K562 (cell line): Measurements from ENCODE around the gene NF2. TPM values are rescaled to one million over a fixed set of nuclear protein-coding genes. Genes with fewer than 3 reads are reported as not detected.

Experiments used
- ATAC-seq: fragments of 200-7000 bp; cut with Tn5 transposase; 3 replicates; pipeline ENCODE4 v1.9.1; 2020; ENCODE audit warnings: moderate library complexity
- BruUV-seq: library from RNA; stranded (reverse); fragments of 400-500 nt; replicated peaks from 2 replicates; lab custom pipeline; 2021; lab: Mats Ljungman, UMichigan
- CTCF ChIA-PET: fragments of 300-600 bp; formaldehyde crosslinking; extraction: SDS; loops from one replicate; lab custom pipeline; 2021; ENCODE audit warnings: low intra/inter-chr PET ratio; lab: Yijun Ruan, JAX
- POLR2A ChIA-PET: fragments of 300-600, 350-650 bp; sonication (Branson Sonifier 250); formaldehyde crosslinking; extraction: SDS; loops from one replicate; lab custom pipeline; 2021; ENCODE audit warnings: antibody characterized with exemption, inconsistent platforms; lab: Yijun Ruan, JAX
- DNase-seq, 4 experiments: peaks; one replicate each; pipeline versions ENCODE4 v3.0.0 to v3.0.0-alpha.2; 2011 to 2018; ENCODE audit warnings: low spot score in 3 of 4, mixed read lengths in 3 of 4; ENCODE audit errors: extremely low read depth in 1 of 4
- FAIRE-seq: peaks from 2 replicates; lab custom pipeline; 2011; peaks lifted over from hg19 to GRCh38; lab: Jason Lieb, UNC
- H2AFZ ChIP-seq: 2 replicates; pipeline ENCODE4 v1.6.0; 2011; ENCODE audit warnings: low read depth, low read length, control low read depth, inconsistent platforms
- H3K27ac ChIP-seq: fragments of 200-600 bp; 3 replicates; pipeline ENCODE4 v1.8.0; 2011; ENCODE audit warnings: low read depth, mild to moderate bottlenecking, control low read depth, inconsistent platforms, low read length, moderate library complexity, mixed read lengths; ENCODE audit errors: extremely low read depth
- H3K27me3 ChIP-seq, 2 experiments: fragments of 300-600 bp in 1 of 2; 2 replicates in 1 of 2; 3 replicates in 1 of 2; pipeline versions ENCODE4 v1.6.0 to v1.8.0; 2011; ENCODE audit warnings: inconsistent platforms in 2 of 2, low read length in 2 of 2, mild to moderate bottlenecking in 1 of 2, mixed read lengths in 1 of 2, moderate library complexity in 1 of 2; ENCODE audit not compliant: control insufficient read depth in 2 of 2, insufficient read depth in 2 of 2
- H3K36me3 ChIP-seq: fragments of 300-600 bp; 3 replicates; pipeline ENCODE4 v1.8.0; 2011; ENCODE audit warnings: mild to moderate bottlenecking, low read length, inconsistent platforms; ENCODE audit not compliant: control insufficient read depth, insufficient read depth
- H3K4me1 ChIP-seq, 2 experiments: fragments of 200-600 bp in 1 of 2; replicated peaks in 1 of 2; 2 replicates in 1 of 2; 3 replicates in 1 of 2; pipeline versions ENCODE4 v1.5.1 to v1.8.0; 2011; ENCODE audit warnings: inconsistent platforms in 2 of 2, low read length in 2 of 2, mild to moderate bottlenecking in 1 of 2, mixed read lengths in 1 of 2, moderate library complexity in 1 of 2; ENCODE audit not compliant: control insufficient read depth in 2 of 2, insufficient read depth in 2 of 2
- H3K4me2 ChIP-seq: 2 replicates; pipeline ENCODE4 v1.6.1; 2011; ENCODE audit warnings: low read length, control low read depth, inconsistent platforms, mixed read lengths; ENCODE audit not compliant: insufficient read depth
- H3K4me3 ChIP-seq: fragments of 200-600 bp; sonication (generic), shearing (Covaris generic); 2 replicates; pipeline ENCODE4 v1.5.1; 2016; ENCODE audit warnings: control low read depth, inconsistent platforms
- H3K79me2 ChIP-seq: fragments of 200-600 bp; 3 replicates; pipeline ENCODE4 v1.8.0; 2011; ENCODE audit warnings: low read length, inconsistent platforms; ENCODE audit not compliant: control insufficient read depth, insufficient read depth
- H3K9ac ChIP-seq, 2 experiments: 2 replicates each; pipeline versions ENCODE4 v1.6.0 to v1.6.1; 2011; ENCODE audit warnings: low read depth in 2 of 2, low read length in 2 of 2, control low read depth in 1 of 2, inconsistent platforms in 1 of 2, mild to moderate bottlenecking in 1 of 2, mixed read lengths in 1 of 2; ENCODE audit not compliant: insufficient read depth in 1 of 2
- H3K9me1 ChIP-seq: one replicate; pipeline ENCODE4 v1.6.0; 2011; ENCODE audit warnings: inconsistent platforms, mild to moderate bottlenecking, low read length, moderate library complexity; ENCODE audit not compliant: control insufficient read depth, insufficient read depth
- H3K9me3 ChIP-seq: replicated peaks from 2 replicates; pipeline ENCODE4 v1.5.1; 2011; ENCODE audit warnings: low read depth, low read length, inconsistent platforms; ENCODE audit not compliant: control insufficient read depth, insufficient read depth
- H4K20me1 ChIP-seq: replicated peaks from 2 replicates; pipeline ENCODE4 v1.6.1; 2011; ENCODE audit warnings: low read length, inconsistent platforms, mixed read lengths; ENCODE audit not compliant: control insufficient read depth, insufficient read depth
- TRIM28 ChIP-seq: fragments of 450-650 bp; IDR thresholded peaks from 2 replicates; pipeline ENCODE4 v1.6.1; 2017
- ZNF282 ChIP-seq: sonication (generic); formaldehyde crosslinking; IDR thresholded peaks from 2 replicates; pipeline ENCODE4 v1.8.1; 2023; ENCODE audit warnings: missing genetic modification reagents
- WGBS: fragments of 100-300 bp; shearing (Covaris generic); methylation state at CpG from one replicate; pipeline ENCODE4 v1.1.6; 2016; ENCODE audit warnings: low coverage, mixed read lengths; ENCODE audit not compliant: insufficient coverage; ENCODE audit errors: missing lambda C conversion rate; 5-methylcytosine and 5-hydroxymethylcytosine counted together
- in situ Hi-C: fragments of 300-500 bp; cut with MboI; formaldehyde crosslinking; loops from 4 replicates; pipeline ENCODE4 v1.15.0; 2018; ENCODE audit warnings: inconsistent platforms, mixed read lengths
- intact Hi-C: fragments of 100-400 bp; cut with micrococcal nuclease; formaldehyde crosslinking; loops from 2 replicates; pipeline ENCODE4 v1.14.2; 2022
- polyA plus RNA-seq, 8 experiments: library from polyadenylated mRNA; depleted of rRNA in 4 of 8; stranded (reverse) in 5 of 8; unstranded in 3 of 8; fragments of >200 nt; fragmentation: Nextera tagmentation in 2 of 8; fragmentation: Illumina TruSeq in 1 of 8; extraction: Ambion mirVana in 2 of 8; extraction: Trizol in 1 of 8; gene quantifications; 2 replicates each; pipeline versions ENCODE4 v1.2.1 to v1.2.3, GENCODE V29; 2011 to 2014; ENCODE audit warnings: inconsistent platforms in 1 of 8, missing spikeins in 1 of 8
- total RNA-seq, 7 experiments: library from RNA; depleted of rRNA in 6 of 7; stranded (reverse); fragments of >200 nt in 6 of 7; fragmentation: Illumina TruSeq in 2 of 7; extraction: Trizol in 2 of 7; gene quantifications; 2 replicates each; pipeline versions ENCODE4 v1.2.1 to v1.2.3, GENCODE V29; 2011 to 2021; ENCODE audit warnings: low replicate concordance in 1 of 7
- TF ChIP-seq, protein P1 (sequence below): sonication (generic); formaldehyde crosslinking; IDR thresholded peaks from 2 replicates; pipeline ENCODE4 v1.8.1; 2023; ENCODE audit warnings: mild to moderate bottlenecking, missing genetic modification reagents

The NF2 gene
- total and polyA plus RNA-seq, 9 of the 15 experiments (the other 6 are each of a cell fraction or from before 2014, with no cell fraction given): 2.2 to 32.5 (median 15.2) TPM

DNA sequence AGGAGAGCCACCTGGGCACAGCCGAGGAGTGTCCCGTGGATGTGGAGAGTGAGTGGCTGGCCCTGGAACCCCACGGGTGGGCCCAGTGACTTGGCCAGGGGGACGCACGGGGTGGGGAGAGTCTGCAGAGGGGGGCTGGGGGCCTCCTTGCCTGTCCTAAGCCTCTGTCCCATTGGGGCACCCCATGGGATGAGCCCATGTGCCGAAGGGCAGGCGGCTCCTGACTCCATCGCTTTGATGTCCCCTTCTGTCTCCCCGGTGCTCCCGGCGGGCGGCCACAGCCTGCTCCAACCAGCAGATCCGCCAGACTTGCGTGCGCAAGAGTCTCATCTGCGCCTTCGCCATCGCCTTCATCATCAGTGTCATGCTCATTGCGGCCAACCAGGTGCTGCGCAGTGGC is 125.7 kb downstream of the NF2 start:
- no peak for DNase-seq
- no peak for ATAC-seq
- TF ChIP-seq, protein P1, sequence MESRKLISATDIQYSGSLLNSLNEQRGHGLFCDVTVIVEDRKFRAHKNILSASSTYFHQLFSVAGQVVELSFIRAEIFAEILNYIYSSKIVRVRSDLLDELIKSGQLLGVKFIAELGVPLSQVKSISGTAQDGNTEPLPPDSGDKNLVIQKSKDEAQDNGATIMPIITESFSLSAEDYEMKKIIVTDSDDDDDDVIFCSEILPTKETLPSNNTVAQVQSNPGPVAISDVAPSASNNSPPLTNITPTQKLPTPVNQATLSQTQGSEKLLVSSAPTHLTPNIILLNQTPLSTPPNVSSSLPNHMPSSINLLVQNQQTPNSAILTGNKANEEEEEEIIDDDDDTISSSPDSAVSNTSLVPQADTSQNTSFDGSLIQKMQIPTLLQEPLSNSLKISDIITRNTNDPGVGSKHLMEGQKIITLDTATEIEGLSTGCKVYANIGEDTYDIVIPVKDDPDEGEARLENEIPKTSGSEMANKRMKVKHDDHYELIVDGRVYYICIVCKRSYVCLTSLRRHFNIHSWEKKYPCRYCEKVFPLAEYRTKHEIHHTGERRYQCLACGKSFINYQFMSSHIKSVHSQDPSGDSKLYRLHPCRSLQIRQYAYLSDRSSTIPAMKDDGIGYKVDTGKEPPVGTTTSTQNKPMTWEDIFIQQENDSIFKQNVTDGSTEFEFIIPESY (CRISPR knock-in tag): 0 out of 2 replicates have a peak, but pooled peaks have one; percentile 14
- no peak for TF ChIP-seq TRIM28
- no peak for TF ChIP-seq ZNF282 (CRISPR knock-in tag)
- TF ChIP-seq, all 486 proteins: peak for 1
- no peaks in the 10 kb centered on the region for H3K9me3 ChIP-seq
- intact Hi-C loops: loop anchor here (5.0 kb wide), 1 partner anchor 278 kb away; no protein-coding TSS in a partner anchor
- FAIRE-seq: no peak
- H3K4me1 ChIP-seq: peaks cover 20 to 50% of the 10 kb centered on the region in 2 experiments; a peak in 4 of 5 replicates
- BruUV-seq: no TSS peak
- POLR2A ChIA-PET: no interaction called here
- no peak overlapping the region for H2AFZ ChIP-seq
- H3K36me3 ChIP-seq: no peaks in the 10 kb centered on the region
- H3K4me2 ChIP-seq: no peak overlapping the region
- in situ Hi-C loops: no loop called here
- H3K27me3 ChIP-seq: no peaks in the 10 kb centered on the region
- peaks cover 4% of the 10 kb centered on the region for H3K9me1 ChIP-seq
- no peaks in the 10 kb centered on the region for H3K79me2 ChIP-seq
- no peak overlapping the region for H3K4me3 ChIP-seq
- H3K9ac ChIP-seq: no peak overlapping the region
- H4K20me1 ChIP-seq: no peaks in the 10 kb centered on the region
- H3K27ac ChIP-seq: no peak overlapping the region
- WGBS: 73% methylated on average over 7 of the region's 20 CpGs
- CTCF ChIA-PET: no interaction called here
